GM21737 (cell line): ENCODE measurements around the gene DNMT1.
"Not testable (repeated sequence)": the region's sequence is repeated elsewhere in the genome, so short reads cannot be mapped to it uniquely, and the experiment has no call there.

Experiments
- ATAC-seq: cut with Tn5 transposase; IDR thresholded peaks from one replicate; pipeline ENCODE4 v1.9.1; 2021; ENCODE audit warnings: mild to moderate bottlenecking, moderate library complexity; ENCODE audit not compliant: unreplicated experiment

Gene DNMT1

GRCh38 chr19:10194500-10195198 is at the start of gene DNMT1:
TSS of gene DNMT1 (minus strand) at chr19:10194953. CDS start at chr19:10194899, 54 bp downstream.
- ATAC-seq = peak; percentile 74

GRCh38 chr19:10243606-10244005 is 48.9 kb upstream of the DNMT1 start:
- ATAC-seq = no peak

- not testable (repeated sequence) for ATAC-seq
Measured at GRCh38 chr19:10241826-10242449, 47.2 kb upstream of the DNMT1 start.

- no peak for ATAC-seq
Measured at GRCh38 chr19:10238172-10238783, 43.5 kb upstream of the DNMT1 start.

- ATAC-seq = no peak
Measured at GRCh38 chr19:10237702-10238101, 42.9 kb upstream of the DNMT1 start.

GRCh38 chr19:10235409-10235808 is 40.7 kb upstream of the DNMT1 start:
- not testable (repeated sequence) for ATAC-seq

- no peak for ATAC-seq
Measured at GRCh38 chr19:10235003-10235402, 40.2 kb upstream of the DNMT1 start.

GRCh38 chr19:10233946-10234345 is 39.2 kb upstream of the DNMT1 start:
- ATAC-seq = no peak

GRCh38 chr19:10231612-10232228 is 37.0 kb upstream of the DNMT1 start:
- ATAC-seq = no peak

GRCh38 chr19:10230861-10231611 is 36.3 kb upstream of the DNMT1 start, which contains the start of gene S1PR2:
TSS of gene S1PR2 (minus strand) at chr19:10231331. CDS start at chr19:10224905, 6,426 bp downstream.
- peak; percentile 40 for ATAC-seq

- ATAC-seq = peak; percentile 6
Measured at GRCh38 chr19:10230173-10230860, 35.6 kb upstream of the DNMT1 start.

GRCh38 chr19:10228920-10229319 is 34.2 kb upstream of the DNMT1 start:
- ATAC-seq = no peak

- ATAC-seq = no peak
Measured at GRCh38 chr19:10228393-10228792, 33.6 kb upstream of the DNMT1 start.

- ATAC-seq = no peak
Measured at GRCh38 chr19:10227026-10227971, 32.5 kb upstream of the DNMT1 start.

GRCh38 chr19:10226376-10227025 is 31.7 kb upstream of the DNMT1 start:
- no peak for ATAC-seq

GRCh38 chr19:10226021-10226375 is 31.2 kb upstream of the DNMT1 start:
- no peak for ATAC-seq

GRCh38 chr19:10224337-10224736 is 29.6 kb upstream of the DNMT1 start:
- ATAC-seq = no peak

- ATAC-seq = no peak
Measured at GRCh38 chr19:10223488-10224213, 28.9 kb upstream of the DNMT1 start.
